Measurements from ENCODE around the gene KSR1. TPM values are rescaled to one million over a fixed set of nuclear protein-coding genes. Genes with fewer than 3 reads are reported as not detected.
"Not testable (repeated sequence)": the region's sequence is repeated elsewhere in the genome, so short reads cannot be mapped to it uniquely, and the experiment has no call there.

The KSR1 gene
- total RNA-seq, 1 experiment from 2014 or later: 21.7 TPM

DNA sequence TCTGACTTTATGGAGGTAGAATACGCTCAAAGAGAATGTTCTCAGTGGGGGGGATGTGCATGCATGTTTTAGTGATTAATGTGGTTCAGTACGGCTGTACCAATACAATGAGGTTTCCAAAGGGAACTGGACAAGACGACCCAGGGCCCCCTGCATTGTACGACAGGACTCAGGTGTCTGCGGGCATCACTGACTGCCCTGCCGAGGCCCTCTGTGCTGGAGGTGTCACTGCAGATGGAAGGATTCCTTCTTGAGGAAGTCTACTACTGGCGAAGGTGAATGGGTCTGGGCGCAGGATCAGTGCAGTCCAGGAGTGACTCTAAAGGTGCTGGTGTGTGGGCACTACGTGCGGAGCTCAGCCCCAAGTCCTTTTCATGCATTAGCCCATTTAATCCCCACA, 171.3 kb downstream of the KSR1 start:
- BruUV-seq (replicated peaks): no TSS peak
- no peaks in the 10 kb centered on the region for H3K9me3 ChIP-seq (ENCODE audit: control insufficient read depth, insufficient read depth, low read depth, low read length)
- DNase-seq (ENCODE audit: low read depth, low spot score) (no peak), ATAC-seq (no peak)
- ChIA-PET CTCF (no interaction called here), POLR2A (no interaction called here)
- no peak overlapping the region for H3K27ac ChIP-seq (ENCODE audit: low read length)
- no peak overlapping the region for H3K4me3 ChIP-seq (ENCODE audit: low read depth in 2 of 2, low read length in 2 of 2)
- no peaks in the 10 kb centered on the region for H3K36me3 ChIP-seq (ENCODE audit: control insufficient read depth, insufficient read depth, low read length)
- intact Hi-C loops (cut with micrococcal nuclease; ENCODE audit: unreplicated experiment): no loop called here
- TF ChIP-seq POLR2AphosphoS5 (IDR thresholded peaks at IDR 0.05; ENCODE audit: low read depth, low read length) (no peak), SIN3A (IDR thresholded peaks at IDR 0.05; ENCODE audit: borderline replicate concordance, insufficient read depth, low read depth, low read length) (no peak), CTCF (IDR thresholded peaks at IDR 0.05) (no peak), REST (IDR thresholded peaks at IDR 0.05; ENCODE audit: insufficient read depth in 1 of 2, low read depth in 2 of 2, low read length in 1 of 2) (no peak)
- no peaks in the 10 kb centered on the region for H3K4me1 ChIP-seq (ENCODE audit: control insufficient read depth, insufficient read depth, low read length)
- in situ Hi-C loops (cut with HindIII; ENCODE audit: low pct_unique_long_range_greater_than_20kb, low sequenced_read_pairs): no loop called here
- H3K27me3 ChIP-seq (ENCODE audit: control insufficient read depth, insufficient read depth, low read length): no peaks in the 10 kb centered on the region

GRCh38 chr17:27628376-27628775, 172.1 kb downstream of the KSR1 start:
- no peaks in the 10 kb centered on the region for H3K4me1 ChIP-seq (ENCODE audit: control insufficient read depth, insufficient read depth, low read length)
- ChIA-PET CTCF (no interaction called here), POLR2A (no interaction called here)

DNA sequence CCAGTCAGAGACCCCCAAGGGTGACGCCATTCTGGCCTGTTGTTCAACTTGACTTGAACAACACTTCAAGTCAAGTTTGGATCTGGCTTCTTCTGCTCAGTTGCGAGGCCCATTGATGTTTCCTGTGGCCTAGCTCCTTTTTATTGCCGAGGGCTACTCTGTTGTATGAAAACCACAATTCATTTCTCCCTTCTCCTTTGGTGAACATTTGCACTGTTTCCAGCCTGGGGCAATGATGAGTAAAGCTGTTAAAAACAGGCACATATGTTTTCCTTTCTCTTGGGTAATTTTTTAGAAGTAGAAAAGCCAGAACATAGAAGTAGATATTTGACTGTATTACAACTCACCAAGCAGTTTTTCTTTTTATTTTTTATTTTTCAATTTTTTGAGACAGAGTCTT, 173.0 kb downstream of the KSR1 start:
- in situ Hi-C loops (cut with HindIII; ENCODE audit: low pct_unique_long_range_greater_than_20kb, low sequenced_read_pairs); intact Hi-C loops (cut with micrococcal nuclease; ENCODE audit: unreplicated experiment); H3K36me3 ChIP-seq (ENCODE audit: control insufficient read depth, insufficient read depth, low read length); H3K9me3 ChIP-seq (ENCODE audit: control insufficient read depth, insufficient read depth, low read depth, low read length); DNase-seq (ENCODE audit: low read depth, low spot score); H3K27ac ChIP-seq (ENCODE audit: low read length); H3K4me1 ChIP-seq (ENCODE audit: control insufficient read depth, insufficient read depth, low read length); H3K27me3 ChIP-seq (ENCODE audit: control insufficient read depth, insufficient read depth, low read length); POLR2A ChIA-PET; BruUV-seq (replicated peaks); CTCF ChIA-PET; ATAC-seq; H3K4me3 ChIP-seq (ENCODE audit: low read depth in 2 of 2, low read length in 2 of 2): not testable (repeated sequence)

More at GRCh38 chr17:27628376-27628775, 172.1 kb downstream of the KSR1 start:
- intact Hi-C loops (cut with micrococcal nuclease; ENCODE audit: unreplicated experiment): no loop called here
- H3K27ac ChIP-seq (ENCODE audit: low read length): no peak overlapping the region
- H3K27me3 ChIP-seq (ENCODE audit: control insufficient read depth, insufficient read depth, low read length): no peaks in the 10 kb centered on the region
- in situ Hi-C loops (cut with HindIII; ENCODE audit: low pct_unique_long_range_greater_than_20kb, low sequenced_read_pairs): no loop called here
- no peaks in the 10 kb centered on the region for H3K9me3 ChIP-seq (ENCODE audit: control insufficient read depth, insufficient read depth, low read depth, low read length)
- TF ChIP-seq CTCF (IDR thresholded peaks at IDR 0.05): no peak
- no peak for TF ChIP-seq TCF7L2 (IDR thresholded peaks at IDR 0.05; ENCODE audit: low read depth, low read length)
- no peaks in the 10 kb centered on the region for H3K36me3 ChIP-seq (ENCODE audit: control insufficient read depth, insufficient read depth, low read length)
- ATAC-seq: no peak
- DNase-seq (ENCODE audit: low read depth, low spot score): no peak
- no peak overlapping the region for H3K4me3 ChIP-seq (ENCODE audit: low read depth in 2 of 2, low read length in 2 of 2)
- BruUV-seq (replicated peaks): no TSS peak

All from Panc1 (cell line).